H1 (cell line): ENCODE results near the gene MOV10L1. TPM values are rescaled to one million over a fixed set of nuclear protein-coding genes. Genes with fewer than 3 reads are reported as not detected.
A peak's percentile ranks its signal among the peaks of the same experiment; 100 is the strongest.

Source experiments
- CTCF ChIA-PET: fragments of 300-600 bp; sonication (Branson Sonifier 250); formaldehyde crosslinking; loops from one replicate; lab custom pipeline; 2021; ENCODE audit not compliant: partially characterized antibody; lab: Charles Lee
- POLR2A ChIA-PET: fragments of 300-600 bp; sonication (Branson Sonifier 250); formaldehyde crosslinking; loops from one replicate; lab custom pipeline; 2021; ENCODE audit warnings: inconsistent platforms; ENCODE audit not compliant: partially characterized antibody; lab: Charles Lee
- DNase-seq, 2 experiments: peaks; one replicate each; pipeline versions ENCODE4 v3.0.0 to v3.0.0-alpha.2; 2010 to 2022; ENCODE audit warnings: low spot score in 2 of 2, low read depth in 1 of 2, mixed read lengths in 1 of 2
- FAIRE-seq: peaks from 2 replicates; lab custom pipeline; 2011; peaks lifted over from hg19 to GRCh38; lab: Jason Lieb, UNC
- H2AFZ ChIP-seq: 2 replicates; pipeline ENCODE4 v1.8.1; 2012; ENCODE audit warnings: low read length, inconsistent platforms
- H2AK5ac ChIP-seq: 2 replicates; pipeline ENCODE4 v1.6.1; 2013; ENCODE audit warnings: low read depth, low read length
- H2BK120ac ChIP-seq: replicated peaks from 2 replicates; pipeline ENCODE3; 2013; ENCODE audit warnings: low read depth, low read length, inconsistent platforms
- H2BK12ac ChIP-seq: 2 replicates; pipeline ENCODE4 v1.6.1; 2013; ENCODE audit warnings: low read depth, low read length
- H2BK15ac ChIP-seq: 2 replicates; pipeline ENCODE4 v1.6.1; 2013; ENCODE audit warnings: low read length
- H2BK20ac ChIP-seq: 2 replicates; pipeline ENCODE4 v1.6.1; 2013; ENCODE audit warnings: low read length
- H2BK5ac ChIP-seq: 2 replicates; pipeline ENCODE4 v1.6.1; 2013; ENCODE audit warnings: low read depth, low read length
- H3K14ac ChIP-seq: 2 replicates; pipeline ENCODE4 v1.6.1; 2013; ENCODE audit warnings: inconsistent platforms; ENCODE audit not compliant: insufficient read length
- H3K18ac ChIP-seq: 2 replicates; pipeline ENCODE4 v1.6.1; 2013; ENCODE audit warnings: low read length; ENCODE audit errors: extremely low read depth
- H3K23ac ChIP-seq: 2 replicates; pipeline ENCODE4 v1.6.1; 2013; ENCODE audit warnings: inconsistent platforms; ENCODE audit not compliant: insufficient read length
- H3K23me2 ChIP-seq: 2 replicates; pipeline ENCODE4 v1.6.1; 2013; ENCODE audit warnings: low read depth, low read length
- H3K27ac ChIP-seq: 2 replicates; pipeline ENCODE4 v1.6.1; 2011; ENCODE audit warnings: low read depth, low read length, inconsistent platforms
- H3K27me3 ChIP-seq, 4 experiments: replicated peaks in 1 of 4; 1 replicate in 1 of 4; 2 replicates in 3 of 4; pipeline versions ENCODE4 v1.6.1 to v1.8.1; 2011 to 2013; ENCODE audit warnings: low read length in 3 of 4, mild to moderate bottlenecking in 3 of 4, inconsistent platforms in 2 of 4, mixed read lengths in 2 of 4, moderate library complexity in 1 of 4; ENCODE audit not compliant: control insufficient read depth in 3 of 4, insufficient read depth in 3 of 4; ENCODE audit errors: extremely low read depth in 1 of 4
- H3K36me3 ChIP-seq, 4 experiments: 2 replicates each; pipeline versions ENCODE4 v1.6.1 to v1.8.1; 2011 to 2013; ENCODE audit warnings: mild to moderate bottlenecking in 4 of 4, low read length in 3 of 4, moderate library complexity in 2 of 4, control low read depth in 1 of 4, inconsistent platforms in 1 of 4; ENCODE audit not compliant: insufficient read depth in 4 of 4, control insufficient read depth in 2 of 4
- H3K4ac ChIP-seq: replicated peaks from 2 replicates; pipeline ENCODE3; 2013; ENCODE audit warnings: low read length, low read depth, mixed read lengths, inconsistent platforms; ENCODE audit not compliant: insufficient read length
- H3K4me1 ChIP-seq, 4 experiments: replicated peaks in 1 of 4; 1 replicate in 1 of 4; 2 replicates in 3 of 4; pipeline versions ENCODE4 v1.6.1 to v1.8.1; 2011 to 2013; ENCODE audit warnings: low read length in 3 of 4, inconsistent platforms in 2 of 4, mixed read lengths in 1 of 4; ENCODE audit not compliant: insufficient read depth in 4 of 4, control insufficient read depth in 3 of 4
- H3K4me2 ChIP-seq, 2 experiments: 2 replicates each; pipeline versions ENCODE4 v1.6.1 to v1.8.1; 2011 to 2013; ENCODE audit warnings: low read depth in 2 of 2, low read length in 2 of 2, control low read depth in 1 of 2, inconsistent platforms in 1 of 2, mild to moderate bottlenecking in 1 of 2; ENCODE audit not compliant: insufficient read depth in 1 of 2
- H3K4me3 ChIP-seq, 4 experiments: fragments of 200-600, 300-600 bp in 1 of 4; sonication (generic), shearing (Covaris generic), sonication (Bioruptor Twin) in 1 of 4; 2 replicates each; pipeline versions ENCODE4 v1.5.1 to v1.8.1; 2011 to 2016; ENCODE audit warnings: low read length in 4 of 4, low read depth in 3 of 4, control low read depth in 2 of 4, inconsistent platforms in 2 of 4, mild to moderate bottlenecking in 2 of 4, mixed read lengths in 1 of 4, moderate library complexity in 1 of 4; ENCODE audit not compliant: insufficient read depth in 2 of 4; ENCODE audit errors: extremely low read depth in 1 of 4
- H3K56ac ChIP-seq: replicated peaks from 2 replicates; pipeline ENCODE3; 2013; ENCODE audit warnings: low read depth, mild to moderate bottlenecking, mixed read lengths, low read length, inconsistent platforms; ENCODE audit not compliant: insufficient read length
- H3K79me1 ChIP-seq: 2 replicates; pipeline ENCODE4 v1.6.1; 2013; ENCODE audit warnings: low read depth, low read length, control low read depth
- H3K79me2 ChIP-seq, 2 experiments: 2 replicates each; pipeline versions ENCODE4 v1.6.1 to v1.8.1; 2012 to 2013; ENCODE audit warnings: low read length in 2 of 2, mild to moderate bottlenecking in 2 of 2, inconsistent platforms in 1 of 2; ENCODE audit not compliant: insufficient read depth in 2 of 2, control insufficient read depth in 1 of 2
- H3K9ac ChIP-seq, 4 experiments: replicated peaks in 1 of 4; 1 replicate in 1 of 4; 2 replicates in 3 of 4; pipeline versions ENCODE4 v1.6.1 to v1.8.1; 2011 to 2013; ENCODE audit warnings: low read depth in 3 of 4, low read length in 3 of 4, control low read depth in 2 of 4, mild to moderate bottlenecking in 2 of 4, moderate library complexity in 2 of 4, inconsistent platforms in 1 of 4; ENCODE audit errors: extremely low read depth in 1 of 4
- H3K9me3 ChIP-seq, 2 experiments: 2 replicates each; pipeline versions ENCODE4 v1.6.1 to v1.8.1; 2012 to 2013; ENCODE audit warnings: mild to moderate bottlenecking in 2 of 2, moderate library complexity in 2 of 2, control low read depth in 1 of 2, inconsistent platforms in 1 of 2, low read depth in 1 of 2, low read length in 1 of 2, mixed read lengths in 1 of 2; ENCODE audit not compliant: insufficient read depth in 2 of 2
- H4K20me1 ChIP-seq, 2 experiments: replicated peaks in 1 of 2; 2 replicates each; pipeline versions ENCODE3 to v1.8.1; 2011 to 2013; ENCODE audit warnings: inconsistent platforms in 2 of 2, low read length in 2 of 2, mild to moderate bottlenecking in 1 of 2; ENCODE audit not compliant: insufficient read depth in 2 of 2, control insufficient read depth in 1 of 2
- H4K5ac ChIP-seq: 2 replicates; pipeline ENCODE4 v1.6.1; 2013; ENCODE audit warnings: low read length, low read depth, mixed read lengths, inconsistent platforms; ENCODE audit not compliant: insufficient read length
- H4K8ac ChIP-seq: 2 replicates; pipeline ENCODE4 v1.8.0; 2013; ENCODE audit warnings: mild to moderate bottlenecking, moderate library complexity, low read length, inconsistent platforms; ENCODE audit not compliant: insufficient read depth; ENCODE audit errors: extremely low read depth
- H4K91ac ChIP-seq: replicated peaks from 2 replicates; pipeline ENCODE3; 2013; ENCODE audit warnings: low read length, mixed read lengths, inconsistent platforms; ENCODE audit not compliant: insufficient read length
- CREB1 ChIP-seq: IDR thresholded peaks from 2 replicates; pipeline ENCODE4 v1.6.1; 2012; ENCODE audit warnings: inconsistent platforms
- EGR1 ChIP-seq: IDR thresholded peaks from 2 replicates; pipeline ENCODE4 v1.6.1; 2011; ENCODE audit warnings: low read depth, low read length, borderline replicate concordance
- FOSL1 ChIP-seq: IDR thresholded peaks from 2 replicates; pipeline ENCODE4 v1.6.1; 2011; ENCODE audit warnings: mild to moderate bottlenecking, low read depth, low read length, moderate library complexity; ENCODE audit not compliant: insufficient read depth
- KDM1A ChIP-seq: fragments of 200-600, 300-600 bp; sonication (generic); IDR thresholded peaks from 2 replicates; pipeline ENCODE4 v1.7.1; 2016; ENCODE audit warnings: mild to moderate bottlenecking, low read length, borderline replicate concordance
- KDM4A ChIP-seq: IDR thresholded peaks from one replicate; pipeline ENCODE4 v1.7.1; 2012; ENCODE audit warnings: low read depth, mild to moderate bottlenecking, moderate library complexity, low read length, inconsistent platforms; ENCODE audit not compliant: severe bottlenecking
- SIX5 ChIP-seq: IDR thresholded peaks from 2 replicates; pipeline ENCODE4 v1.6.1; 2011; ENCODE audit warnings: mild to moderate bottlenecking, low read depth, low read length
- TCF12 ChIP-seq: IDR thresholded peaks from 2 replicates; pipeline ENCODE4 v1.6.1; 2011; ENCODE audit warnings: low read depth, mild to moderate bottlenecking, low read length
- WGBS, 2 experiments: shearing (Covaris generic) in 1 of 2; methylation state at CpG; one replicate each; pipeline versions ENCODE4 v1.1.6 to v1.1.7; 2013 to 2015; ENCODE audit warnings: low lambda C conversion rate in 2 of 2, mixed read lengths in 2 of 2, inconsistent platforms in 1 of 2, low coverage in 1 of 2, missing lambda C conversion rate in 1 of 2; ENCODE audit not compliant: insufficient replicate concordance in 2 of 2, insufficient coverage in 1 of 2, insufficient read length in 1 of 2; ENCODE audit errors: extremely low coverage in 1 of 2, missing lambda C conversion rate in 1 of 2; 5-methylcytosine and 5-hydroxymethylcytosine counted together
- polyA plus RNA-seq, 7 experiments: library from polyadenylated mRNA; depleted of rRNA in 3 of 7; stranded (reverse) in 5 of 7; unstranded in 2 of 7; fragments of >200 nt in 5 of 7; fragments of 200-250 nt in 2 of 7; gene quantifications; 1 replicate in 5 of 7; 2 replicates in 1 of 7; 4 replicates in 1 of 7; pipeline versions ENCODE4 v1.2.1 to v1.2.3, GENCODE V29; 2011 to 2013; ENCODE audit warnings: missing spikeins in 2 of 7, mixed read lengths in 2 of 7
- total RNA-seq: library from RNA; stranded (reverse); fragmentation: NEBNext Ultra II Directional; extraction: Animal tissue kit (Norgen Biotek cat#: 25700); gene quantifications from 2 replicates; pipeline ENCODE4 v1.2.1, GENCODE V29; 2021

The MOV10L1 gene
- total and polyA plus RNA-seq, 2 of the 8 experiments (the other 6 are each of a cell fraction or from before 2014, with no cell fraction given), result 0.32 TPM; not detected in 1

DNA sequence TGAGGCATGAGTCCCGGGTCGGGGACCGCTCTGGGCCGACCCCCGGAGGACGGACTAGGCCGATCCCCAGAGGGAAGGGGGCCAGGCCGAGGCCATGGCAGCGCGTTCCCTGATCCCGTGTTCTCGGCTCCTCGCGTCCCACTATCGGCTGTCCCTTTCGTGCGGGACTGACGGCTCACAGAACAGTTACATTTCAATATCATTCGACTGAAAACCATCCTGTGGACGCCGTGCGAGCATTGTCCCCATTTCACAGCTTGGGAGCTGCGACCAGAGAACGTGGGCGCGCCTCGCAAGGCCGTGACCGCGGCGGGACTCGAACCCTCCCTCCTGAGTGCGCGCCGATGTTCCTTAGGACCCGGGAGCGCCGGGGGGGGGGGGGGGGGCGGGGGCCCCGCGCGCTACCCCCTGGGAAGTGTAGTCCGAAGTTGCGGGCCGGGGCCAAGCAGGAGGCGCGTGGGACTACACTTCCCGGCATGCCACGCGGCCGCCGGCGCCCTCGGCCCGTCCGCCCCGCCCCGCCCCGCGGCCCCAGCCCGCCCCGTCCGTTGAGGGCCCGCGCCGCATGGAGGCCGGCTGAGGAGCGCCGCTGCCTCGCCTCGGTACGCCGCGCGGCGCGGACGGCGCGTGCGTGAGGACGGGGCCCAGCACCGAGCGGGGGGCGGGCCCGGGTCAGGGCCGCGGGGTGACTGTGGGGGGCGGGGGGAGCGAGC is 95.7 kb downstream of the MOV10L1 start, which contains the start of gene TRABD:
Gene TRABD, plus strand, starts transcription at position 539 of the 713 bp plus-strand sequence. CDS start 7,148 bp downstream, outside the sequence.
- H3K79me1 ChIP-seq, result peaks cover 6% of the 10 kb centered on the region; the same call in 1 of the 2 replicates
- FAIRE-seq (no peak), DNase-seq (peak; percentile 44 to 86)
- H3K36me3 ChIP-seq, result no peaks in the 10 kb centered on the region
- 0 out of 2 replicates have a peak within 1 kb of the TSS, but pooled peaks have one; percentile 9 for H2BK20ac ChIP-seq
- CTCF ChIA-PET, result interaction anchor here (0.6 to 1.1 kb wide), 2 partner anchors 20 to 43 kb away, joined by 3 read pairs; no protein-coding TSS in a partner anchor
- H3K79me2 ChIP-seq, result peaks cover 0 to 4% of the 10 kb centered on the region in 2 experiments; a peak in 1 of 4 replicates
- H2BK12ac ChIP-seq, result peak within 1 kb of the TSS; percentile 80; the same call in 1 of the 2 replicates
- no peak within 1 kb of the TSS for H2AK5ac ChIP-seq
- H3K14ac ChIP-seq, result no peak within 1 kb of the TSS
- H2BK5ac ChIP-seq, result peak within 1 kb of the TSS; percentile 35; the same call in 1 of the 2 replicates
- H3K4me2 ChIP-seq, result peak within 1 kb of the TSS; percentile 82 to 99
- peak within 1 kb of the TSS; percentile 97 for H2AFZ ChIP-seq
- H3K18ac ChIP-seq, result no peak within 1 kb of the TSS; the same call in none of the 2 replicates
- H3K9ac ChIP-seq, result peak within 1 kb of the TSS in 2 of 4 experiments; percentile 30 to 83; a peak in 2 of 7 replicates
- no peaks in the 10 kb centered on the region for H3K9me3 ChIP-seq
- no peak within 1 kb of the TSS for H3K23ac ChIP-seq
- no peak within 1 kb of the TSS for H4K5ac ChIP-seq
- H3K27me3 ChIP-seq, result peaks cover 0 to 13% (median 5%) of the 10 kb centered on the region in 4 experiments; a peak in 3 of 7 replicates
- H2BK15ac ChIP-seq, result peak within 1 kb of the TSS; percentile 53; the same call in 1 of the 2 replicates
- peak within 1 kb of the TSS; percentile 45 to 87 (median 56) for H3K4me3 ChIP-seq
- H3K27ac ChIP-seq, result no peak within 1 kb of the TSS
- H2BK120ac ChIP-seq, result peak within 1 kb of the TSS; percentile 28
- H4K20me1 ChIP-seq, result peaks cover 12 to 20% of the 10 kb centered on the region in 2 experiments
- H3K23me2 ChIP-seq, result peaks cover 8% of the 10 kb centered on the region; the same call in 1 of the 2 replicates
- no peak within 1 kb of the TSS for H3K56ac ChIP-seq
- POLR2A ChIA-PET, result interaction anchor here (1.0 to 1.3 kb wide), 3 partner anchors 15 to 23 kb away, joined by 3 to 4 read pairs (median 4); partner anchors contain the start of gene PANX2
- WGBS, 2 experiments, result 3% methylated on average over 26 of the region's 90 CpGs; no CpG with 5 or more reads in 1 of the 2 experiments
- peak within 1 kb of the TSS; percentile 73 for H4K91ac ChIP-seq
- peaks cover 2 to 25% (median 15%) of the 10 kb centered on the region in 4 experiments; a peak in 6 of 7 replicates for H3K4me1 ChIP-seq
- no peak within 1 kb of the TSS for H3K4ac ChIP-seq
- peak within 1 kb of the TSS; percentile 43; the same call in 1 of the 2 replicates for H4K8ac ChIP-seq
- peak; percentile 17; the same call in 1 of the 2 replicates for TF ChIP-seq CREB1
- TF ChIP-seq EGR1, result peak; percentile 32; the same call in 1 of the 2 replicates
- TF ChIP-seq TCF12, result no peak
- peak; percentile 74 for TF ChIP-seq FOSL1
- peak; percentile 40 for TF ChIP-seq SIX5
- peak; percentile 96 for TF ChIP-seq KDM4A
- TF ChIP-seq KDM1A, result peak; percentile 79; the same call in 1 of the 2 replicates
